A673 (cell line): ENCODE results near the gene DNASE1L3. TPM values are rescaled to one million over a fixed set of nuclear protein-coding genes. Genes with fewer than 3 reads are reported as not detected.

Experiments
- BruUV-seq: library from RNA; stranded (reverse); fragments of 400-500 nt; replicated peaks from 2 replicates; lab custom pipeline; 2021; lab: Mats Ljungman, UMichigan
- CTCF ChIA-PET: fragments of 300-600 bp; sonication (Branson Sonifier 250); formaldehyde crosslinking; loops from one replicate; lab custom pipeline; 2022; ENCODE audit warnings: antibody characterized with exemption; lab: Charles Lee
- POLR2A ChIA-PET: fragments of 300-600 bp; sonication (Branson Sonifier 250); formaldehyde crosslinking; loops from one replicate; lab custom pipeline; 2022; ENCODE audit warnings: antibody characterized with exemption; ENCODE audit not compliant: low non-redundant PET; lab: Charles Lee
- DNase-seq: peaks from one replicate; pipeline ENCODE4 v3.0.0-alpha.2; 2015; ENCODE audit warnings: low spot score
- H3K27ac ChIP-seq: fragments of 200-600 bp; sonication (generic); 2 replicates; pipeline ENCODE4 v1.5.1; 2016; ENCODE audit warnings: mixed run types, low read depth, mild to moderate bottlenecking, mixed read lengths, antibody characterized with exemption, low read length; ENCODE audit not compliant: poor library complexity, severe bottlenecking
- H3K27me3 ChIP-seq: fragments of 200-600 bp; sonication (generic); replicated peaks from 2 replicates; pipeline ENCODE4 v1.6.1; 2017; ENCODE audit warnings: mixed run types, low read depth, mild to moderate bottlenecking, mixed read lengths, antibody characterized with exemption, low read length; ENCODE audit not compliant: insufficient read depth, poor library complexity
- H3K36me3 ChIP-seq: fragments of 200-600 bp; sonication (generic); 2 replicates; pipeline ENCODE4 v1.6.1; 2016; ENCODE audit warnings: mixed run types, mild to moderate bottlenecking, mixed read lengths, antibody characterized with exemption, low read length; ENCODE audit not compliant: insufficient read depth, poor library complexity, severe bottlenecking
- H3K4me1 ChIP-seq: fragments of 200-600 bp; sonication (generic); 2 replicates; pipeline ENCODE4 v1.6.1; 2017; ENCODE audit warnings: mixed run types, mild to moderate bottlenecking, mixed read lengths, antibody characterized with exemption, low read length; ENCODE audit not compliant: insufficient read depth, poor library complexity, severe bottlenecking
- H3K4me3 ChIP-seq: fragments of 200-600 bp; sonication (generic); 2 replicates; pipeline ENCODE4 v1.5.1; 2016; ENCODE audit warnings: low read depth, mixed run types, mild to moderate bottlenecking, mixed read lengths, low read length; ENCODE audit not compliant: poor library complexity, severe bottlenecking
- H3K9me3 ChIP-seq: fragments of 200-600 bp; sonication (generic); 2 replicates; pipeline ENCODE4 v1.6.1; 2016; ENCODE audit warnings: mixed run types, low read depth, mild to moderate bottlenecking, mixed read lengths, antibody characterized with exemption, low read length; ENCODE audit not compliant: poor library complexity, severe bottlenecking
- EZH2 ChIP-seq: fragments of 200-600 bp; sonication (generic); IDR thresholded peaks from 2 replicates; pipeline ENCODE4 v1.6.1; 2017; ENCODE audit warnings: borderline replicate concordance, low read depth, mild to moderate bottlenecking, mixed read lengths, antibody characterized with exemption, low read length; ENCODE audit not compliant: poor library complexity, severe bottlenecking
- intact Hi-C: fragments of 100-400 bp; cut with micrococcal nuclease; formaldehyde crosslinking; loops from one replicate; pipeline ENCODE4 v1.10.0; 2022; ENCODE audit not compliant: unreplicated experiment
- total RNA-seq: library from RNA; stranded (reverse); gene quantifications from 2 replicates; pipeline ENCODE4 v1.2.3, GENCODE V29; 2021
- TF ChIP-seq, protein P1 (sequence below): fragments of 300-800, 200-600 bp; sonication (generic); conservative IDR thresholded peaks from 2 replicates; pipeline ENCODE4 v1.5.1; 2017; ENCODE audit warnings: low read depth, mild to moderate bottlenecking, antibody characterized with exemption, low read length, moderate library complexity, mixed read lengths

The DNASE1L3 gene
- total RNA-seq, 1 experiment from 2014 or later = not detected

DNA sequence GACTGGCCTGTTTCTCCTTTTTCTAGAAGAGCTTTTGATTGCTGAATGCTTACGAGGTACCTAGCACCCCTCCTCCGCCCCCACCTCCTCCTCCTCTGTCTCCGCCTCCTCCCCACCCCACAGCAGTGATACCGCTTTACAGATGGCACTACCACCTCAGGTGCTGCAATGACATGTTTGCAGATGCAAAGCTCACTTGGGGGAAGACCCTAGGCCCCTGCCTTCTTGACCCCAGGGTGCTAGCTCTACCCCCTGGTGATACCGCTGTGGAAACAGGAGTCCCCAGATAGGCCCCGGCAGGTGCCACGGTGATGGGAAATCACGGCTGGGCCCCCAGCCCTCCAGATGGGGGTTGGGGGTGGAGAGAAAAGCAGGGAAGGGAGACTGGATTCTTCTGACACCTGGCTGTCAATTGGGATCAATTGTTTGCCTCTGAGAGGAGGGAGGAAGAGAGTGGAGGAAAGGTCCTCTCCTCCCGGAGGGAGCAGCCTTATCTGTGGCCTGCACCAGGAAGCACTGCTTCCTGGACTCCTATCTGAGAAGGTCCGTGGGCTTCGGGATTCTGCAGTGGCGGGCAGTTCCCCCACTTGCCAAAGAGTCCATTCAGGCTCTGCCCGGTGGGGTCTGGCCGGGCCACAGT is 37.6 kb downstream of the DNASE1L3 start:
- Histone ChIP-seq H3K27me3 (no peaks in the 10 kb centered on the region), H3K4me1 (no peaks in the 10 kb centered on the region), H3K27ac (no peak overlapping the region), H3K36me3 (peaks cover 5% of the 10 kb centered on the region), H3K4me3 (no peak overlapping the region), H3K9me3 (no peaks in the 10 kb centered on the region)
- POLR2A ChIA-PET = no interaction called here
- TF ChIP-seq EZH2 = no peak
- TF ChIP-seq, protein P1, sequence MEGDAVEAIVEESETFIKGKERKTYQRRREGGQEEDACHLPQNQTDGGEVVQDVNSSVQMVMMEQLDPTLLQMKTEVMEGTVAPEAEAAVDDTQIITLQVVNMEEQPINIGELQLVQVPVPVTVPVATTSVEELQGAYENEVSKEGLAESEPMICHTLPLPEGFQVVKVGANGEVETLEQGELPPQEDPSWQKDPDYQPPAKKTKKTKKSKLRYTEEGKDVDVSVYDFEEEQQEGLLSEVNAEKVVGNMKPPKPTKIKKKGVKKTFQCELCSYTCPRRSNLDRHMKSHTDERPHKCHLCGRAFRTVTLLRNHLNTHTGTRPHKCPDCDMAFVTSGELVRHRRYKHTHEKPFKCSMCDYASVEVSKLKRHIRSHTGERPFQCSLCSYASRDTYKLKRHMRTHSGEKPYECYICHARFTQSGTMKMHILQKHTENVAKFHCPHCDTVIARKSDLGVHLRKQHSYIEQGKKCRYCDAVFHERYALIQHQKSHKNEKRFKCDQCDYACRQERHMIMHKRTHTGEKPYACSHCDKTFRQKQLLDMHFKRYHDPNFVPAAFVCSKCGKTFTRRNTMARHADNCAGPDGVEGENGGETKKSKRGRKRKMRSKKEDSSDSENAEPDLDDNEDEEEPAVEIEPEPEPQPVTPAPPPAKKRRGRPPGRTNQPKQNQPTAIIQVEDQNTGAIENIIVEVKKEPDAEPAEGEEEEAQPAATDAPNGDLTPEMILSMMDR = no peak
- intact Hi-C loops = no loop called here
- CTCF ChIA-PET = interaction anchor here (0.7 kb wide), 1 partner anchor 44 kb away, joined by 4 read pairs; no protein-coding TSS in a partner anchor
- DNase-seq = no peak
- BruUV-seq = no TSS peak

DNA sequence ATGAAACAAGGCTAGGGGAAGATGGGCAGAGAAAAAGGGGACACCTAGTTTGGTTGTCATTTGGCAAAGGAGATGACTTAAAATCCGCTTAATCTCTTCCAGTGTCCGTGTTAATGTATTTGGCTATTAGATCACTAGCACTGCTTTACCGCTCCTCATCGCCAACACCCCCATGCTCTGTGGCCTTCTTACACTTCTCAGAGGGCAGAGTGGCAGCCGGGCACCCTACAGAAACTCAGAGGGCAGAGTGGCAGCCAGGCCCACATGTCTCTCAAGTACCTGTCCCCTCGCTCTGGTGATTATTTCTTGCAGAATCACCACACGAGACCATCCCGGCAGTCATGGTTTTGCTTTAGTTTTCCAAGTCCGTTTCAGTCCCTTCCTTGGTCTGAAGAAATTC is 39.6 kb downstream of the DNASE1L3 start:
- H3K27ac ChIP-seq = no peak overlapping the region
- intact Hi-C loops = no loop called here
- H3K27me3 ChIP-seq = no peaks in the 10 kb centered on the region
- no peak for TF ChIP-seq EZH2
- TF ChIP-seq, protein P1 = no peak
- DNase-seq = no peak
- ChIA-PET POLR2A (no interaction called here), CTCF (no interaction called here)
- H3K36me3 ChIP-seq = peaks cover 5% of the 10 kb centered on the region
- no peaks in the 10 kb centered on the region for H3K4me1 ChIP-seq
- BruUV-seq = no TSS peak
- no peaks in the 10 kb centered on the region for H3K9me3 ChIP-seq
- H3K4me3 ChIP-seq = no peak overlapping the region

DNA sequence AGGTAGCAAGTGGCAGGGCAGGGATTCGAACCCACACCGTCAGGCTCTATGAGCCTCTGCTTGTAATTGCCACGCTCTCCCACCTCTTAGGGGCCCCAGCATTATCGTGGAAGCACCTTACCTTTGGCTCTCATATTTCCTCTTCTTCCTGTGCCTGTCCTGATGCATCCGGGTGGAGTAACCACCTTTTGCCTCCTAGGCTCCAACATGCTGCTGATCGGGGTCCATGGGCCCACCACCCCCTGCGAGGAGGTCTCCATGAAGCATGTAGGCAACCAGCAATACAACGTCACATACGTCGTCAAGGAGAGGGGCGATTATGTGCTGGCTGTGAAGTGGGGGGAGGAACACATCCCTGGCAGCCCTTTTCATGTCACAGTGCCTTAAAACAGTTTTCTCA is 40.4 kb downstream of the DNASE1L3 start:
- no peak for DNase-seq
- POLR2A ChIA-PET = no interaction called here
- Histone ChIP-seq H3K27ac (no peak overlapping the region), H3K4me3 (no peak overlapping the region), H3K27me3 (no peaks in the 10 kb centered on the region), H3K4me1 (no peaks in the 10 kb centered on the region), H3K9me3 (no peaks in the 10 kb centered on the region), H3K36me3 (peaks cover 5% of the 10 kb centered on the region)
- no TSS peak for BruUV-seq
- no peak for TF ChIP-seq EZH2
- TF ChIP-seq, protein P1 = no peak
- CTCF ChIA-PET = no interaction called here
- intact Hi-C loops = no loop called here
